ENCODE results near the gene FAM13A. TPM values are rescaled to one million over a fixed set of nuclear protein-coding genes. Genes with fewer than 3 reads are reported as not detected.

Gene FAM13A
- total and polyA plus RNA-seq, 2 donors (not counting 3 experiments of a cell fraction or from before 2014, with no cell fraction given), result 3.3 to 10.5 TPM

GRCh38 chr4:88975958-88976774 is 80.8 kb downstream of the FAM13A start:
- H3K4me3 ChIP-seq (replicated peaks in 1 of 3; ENCODE audit: insufficient read depth in 1 of 3, low read depth in 1 of 3, low read length in 3 of 3), result no peak overlapping the region
- DNase-seq (ENCODE audit: low read depth, low spot score), result no peak
- intact Hi-C loops (cut with micrococcal nuclease), result no loop called here

More at GRCh38 chr4:88975958-88976774, 80.8 kb downstream of the FAM13A start:
- Histone ChIP-seq H3K9me1 (replicated peaks; ENCODE audit: control insufficient read depth, extremely low read depth, insufficient read depth, low read length) (no peaks in the 10 kb centered on the region), H3K27ac (ENCODE audit: insufficient read depth, low read depth, low read length) (no peak overlapping the region), H4K20me1 (replicated peaks; ENCODE audit: control insufficient read depth, extremely low read depth, insufficient read depth, low read length) (no peaks in the 10 kb centered on the region), H3K9me3 (replicated peaks; ENCODE audit: control insufficient read depth, insufficient read depth, low read length) (no peaks in the 10 kb centered on the region), H3K79me2 (ENCODE audit: control insufficient read depth, insufficient read depth, low read length) (no peaks in the 10 kb centered on the region), H3K9ac (replicated peaks; ENCODE audit: extremely low read depth, insufficient read depth, low read length) (no peak overlapping the region), H2AFZ (ENCODE audit: low read depth, low read length) (no peak overlapping the region), H3K4me2 (ENCODE audit: insufficient read depth, low read length) (no peak overlapping the region), H3K36me3 (ENCODE audit: control insufficient read depth in 2 of 2, extremely low read depth in 1 of 2, insufficient read depth in 2 of 2, low read length in 2 of 2) (no peaks in the 10 kb centered on the region), H3K4me1 (ENCODE audit: control insufficient read depth, extremely low read depth, insufficient read depth, low read length) (no peaks in the 10 kb centered on the region), H3K27me3 (ENCODE audit: control insufficient read depth in 2 of 2, insufficient read depth in 2 of 2, low read length in 2 of 2) (no peaks in the 10 kb centered on the region)
- BruUV-seq (replicated peaks), result no TSS peak
- POLR2A ChIA-PET, result no interaction called here
- FAIRE-seq, result no peak
- TF ChIP-seq FOS (IDR thresholded peaks at IDR 0.05; ENCODE audit: borderline replicate concordance, insufficient read depth, low read length) (no peak), CTCF (IDR thresholded peaks at IDR 0.05; ENCODE audit: extremely low read depth in 1 of 2, insufficient read depth in 1 of 2, low read depth in 1 of 2, low read length in 2 of 2) (no peak), POLR2AphosphoS5 (IDR thresholded peaks at IDR 0.05; ENCODE audit: insufficient read depth, low read depth, low read length) (no peak), MYC (IDR thresholded peaks at IDR 0.05; ENCODE audit: low read depth, low read length) (no peak), EZH2 (IDR thresholded peaks at IDR 0.05; ENCODE audit: borderline replicate concordance, low read depth, low read length, severe bottlenecking) (no peak), GATA2 (IDR thresholded peaks at IDR 0.05; ENCODE audit: insufficient read depth, insufficient read length, low read depth, low read length) (no peak), MAX (IDR thresholded peaks at IDR 0.05; ENCODE audit: insufficient read depth, insufficient read length) (no peak), POLR2A (IDR thresholded peaks at IDR 0.05; ENCODE audit: low read depth, low read length) (no peak), JUN (IDR thresholded peaks at IDR 0.05; ENCODE audit: borderline replicate concordance, insufficient read depth, insufficient read length, low read depth) (no peak)
- dilution Hi-C loops (cut with MboI; ENCODE audit: extremely low pct_ligation_motif_present, low sequenced_read_pairs), result no loop called here
- CTCF ChIA-PET, result no interaction called here
